HG03558 (cell line): ENCODE results near the gene CIAO3.
"Not testable (repeated sequence)": the region's sequence is repeated elsewhere in the genome, so short reads cannot be mapped to it uniquely, and the experiment has no call there.

Experiments
- ATAC-seq: cut with Tn5 transposase; IDR thresholded peaks from one replicate; pipeline ENCODE4 v1.9.1; 2021; ENCODE audit warnings: moderate number of reproducible peaks; ENCODE audit not compliant: unreplicated experiment; ENCODE audit errors: extremely low read depth

The CIAO3 gene

GRCh38 chr16:714558-715476 is 26.0 kb downstream of the CIAO3 start, which contains the start of gene METRN:
METRN (plus strand) TSS chr16:715118; CDS start chr16:715290, 172 bp downstream.
- ATAC-seq: no peak

DNA sequence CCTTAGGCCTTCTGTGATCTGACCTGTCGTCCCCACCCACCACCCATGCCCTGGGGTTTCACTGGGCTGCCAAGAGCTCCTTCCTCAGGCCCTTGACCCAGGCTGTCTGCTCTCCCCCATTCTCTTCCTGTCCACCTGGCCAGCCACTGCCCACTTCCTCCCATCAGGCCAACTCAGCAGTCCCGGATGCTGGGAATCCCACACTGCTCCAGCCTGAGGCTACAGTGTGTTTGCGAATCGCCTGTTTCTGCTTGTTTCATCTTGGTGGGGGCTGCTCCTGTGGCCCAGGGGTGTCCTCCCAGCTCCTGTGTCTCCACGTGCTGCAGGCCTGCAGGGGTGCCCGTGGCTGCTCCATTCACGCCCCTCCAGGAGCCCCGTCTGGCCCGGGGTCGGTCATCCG is 26.7 kb downstream of the CIAO3 start:
- no peak for ATAC-seq

DNA sequence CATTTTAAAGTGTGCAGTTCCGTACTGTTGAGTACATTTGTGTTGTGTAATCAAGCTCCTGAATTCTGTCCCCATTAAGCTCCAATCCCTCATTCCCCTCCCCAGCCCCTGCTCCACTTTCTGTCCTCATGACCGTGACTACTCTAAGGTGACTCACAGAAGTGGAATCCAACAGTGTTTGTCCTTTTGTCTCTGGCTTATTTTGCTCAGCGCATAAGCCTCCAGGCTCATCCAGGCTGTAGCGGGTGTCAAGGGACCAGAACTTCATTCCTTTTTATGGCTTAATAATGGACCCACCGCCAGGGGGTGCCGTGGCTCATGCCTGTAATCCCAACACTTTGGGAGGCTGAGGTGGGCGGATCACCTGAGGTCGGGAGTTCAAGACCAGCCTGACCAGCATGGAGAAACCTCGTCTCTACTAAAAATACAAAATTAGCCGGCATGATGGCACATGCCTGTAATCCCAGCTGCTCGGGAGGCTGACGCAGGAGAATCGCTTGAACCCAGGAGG is 28.0 kb downstream of the CIAO3 start:
- ATAC-seq: not testable (repeated sequence)

DNA sequence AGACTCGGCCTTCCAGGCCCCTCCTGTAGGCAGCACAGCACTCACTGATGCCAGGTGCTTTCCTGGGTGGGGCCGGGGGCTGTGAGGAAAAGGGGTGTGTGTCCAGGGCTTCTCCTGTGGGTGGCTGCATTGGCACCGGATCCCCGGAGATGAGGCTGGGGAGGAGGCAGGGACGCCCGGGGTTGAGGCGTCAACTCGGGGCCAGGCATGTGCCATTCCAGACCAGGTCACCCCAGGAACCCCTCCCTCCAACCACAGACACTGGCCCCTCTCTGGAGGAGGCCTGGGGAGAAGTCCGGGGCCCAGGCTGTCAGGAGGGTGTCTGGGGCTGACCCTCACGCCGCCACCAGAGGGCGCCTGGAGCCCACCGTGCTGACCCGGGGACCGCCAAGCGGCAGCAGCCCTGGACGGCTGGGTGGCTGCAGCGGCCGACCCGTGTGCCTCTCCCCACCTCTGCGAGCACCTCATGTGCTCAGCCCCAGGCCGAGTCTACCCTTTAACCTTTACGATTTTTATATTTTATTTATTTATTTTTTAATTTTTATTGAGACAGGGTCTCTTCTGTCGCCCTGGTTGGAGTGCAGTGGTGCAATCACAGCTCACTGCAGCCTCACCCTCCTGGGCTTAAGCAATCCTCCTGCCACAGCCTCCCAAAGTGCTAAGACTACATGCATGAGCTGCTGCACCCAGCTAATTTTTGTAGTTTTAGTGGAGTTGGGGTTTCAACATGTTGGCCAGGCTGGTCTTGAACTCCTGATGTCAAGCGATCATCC is 29.1 kb downstream of the CIAO3 start:
- ATAC-seq: no peak

DNA sequence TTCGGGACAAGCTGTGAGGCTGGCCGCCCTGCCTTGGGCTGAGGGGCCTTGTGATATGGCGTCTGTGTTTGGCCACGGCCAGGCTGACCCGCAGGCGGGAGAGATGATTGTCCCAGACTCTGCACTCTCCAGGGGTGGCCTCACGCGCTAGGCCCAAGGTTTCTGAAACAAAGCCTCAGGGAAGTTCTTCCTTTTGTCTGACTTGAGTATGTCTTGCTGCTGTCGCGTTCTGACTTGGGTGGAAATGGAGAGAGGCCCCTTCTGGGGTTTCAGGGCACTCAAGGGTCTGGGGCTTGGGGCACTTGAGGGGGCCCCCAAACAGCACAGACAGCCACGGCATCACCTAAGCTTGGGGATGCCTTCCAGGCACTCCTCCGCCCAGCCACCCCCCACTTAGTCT is 29.7 kb downstream of the CIAO3 start:
- ATAC-seq: no peak

GRCh38 chr16:710500-711075 is 30.2 kb downstream of the CIAO3 start:
- ATAC-seq: no peak

DNA sequence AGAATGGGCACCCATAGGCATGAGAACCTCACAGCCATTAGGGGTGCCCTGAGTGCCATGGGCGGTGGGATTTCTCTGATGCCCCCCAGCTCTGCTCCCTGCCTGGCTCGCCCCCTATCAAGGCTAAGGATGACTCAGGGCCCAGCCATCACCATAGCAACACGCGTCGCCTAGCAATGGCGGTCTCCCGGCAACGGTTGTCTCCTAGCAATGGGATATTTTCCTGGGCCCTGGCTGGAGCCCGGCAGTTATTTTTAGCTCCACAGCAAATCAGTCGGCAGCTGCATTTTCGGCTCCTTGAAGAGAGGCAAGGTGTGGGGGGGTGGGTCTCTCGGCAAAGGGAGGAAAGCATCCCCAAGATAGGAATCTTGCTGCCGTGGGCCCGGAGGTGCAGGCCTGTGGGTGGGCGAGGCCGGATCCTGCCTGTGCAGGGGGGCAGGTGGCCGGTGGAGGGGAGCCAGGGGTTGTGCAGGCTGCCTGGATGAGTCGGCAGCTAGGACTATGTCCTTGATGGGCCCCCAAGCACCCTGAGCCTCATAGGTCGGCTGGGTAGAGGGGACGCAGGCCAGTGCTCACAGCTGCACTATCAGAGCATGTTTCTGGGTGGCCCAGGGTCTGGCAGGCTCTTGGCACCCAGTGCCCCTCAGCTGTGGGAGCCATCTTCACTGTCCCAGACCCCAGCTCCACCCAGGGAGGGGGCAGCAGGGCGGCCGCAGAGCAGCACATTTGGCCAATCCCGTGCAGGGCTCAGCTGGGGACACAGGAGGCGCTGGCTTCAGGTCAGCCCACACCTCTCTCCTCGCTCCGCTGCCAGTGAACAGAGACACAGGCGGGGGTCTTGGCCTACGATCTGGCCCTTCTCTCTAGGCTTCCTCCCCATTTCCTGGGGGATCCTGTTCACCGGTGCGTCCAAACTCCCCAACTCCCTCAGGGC is 31.0 kb downstream of the CIAO3 start:
- no peak for ATAC-seq

DNA sequence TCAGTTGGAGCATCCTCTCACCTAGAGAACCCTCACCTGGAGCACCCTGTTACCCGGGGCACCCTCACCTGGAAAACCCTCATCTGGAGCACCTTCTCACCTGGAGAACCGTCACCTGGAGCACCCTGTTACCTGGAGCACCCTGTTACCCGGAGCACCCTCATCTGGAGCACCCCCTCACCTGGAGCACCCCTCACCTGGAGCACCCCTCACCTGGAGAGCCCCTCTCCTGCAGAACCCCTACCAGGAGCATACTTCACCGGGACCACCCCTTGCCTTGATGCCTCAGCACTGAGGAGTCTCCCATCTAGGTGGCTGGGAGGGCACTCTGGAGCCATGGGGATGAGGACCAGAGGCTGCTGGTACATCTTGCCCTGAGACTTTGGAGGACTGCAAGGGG is 31.8 kb downstream of the CIAO3 start:
- ATAC-seq: no peak

DNA sequence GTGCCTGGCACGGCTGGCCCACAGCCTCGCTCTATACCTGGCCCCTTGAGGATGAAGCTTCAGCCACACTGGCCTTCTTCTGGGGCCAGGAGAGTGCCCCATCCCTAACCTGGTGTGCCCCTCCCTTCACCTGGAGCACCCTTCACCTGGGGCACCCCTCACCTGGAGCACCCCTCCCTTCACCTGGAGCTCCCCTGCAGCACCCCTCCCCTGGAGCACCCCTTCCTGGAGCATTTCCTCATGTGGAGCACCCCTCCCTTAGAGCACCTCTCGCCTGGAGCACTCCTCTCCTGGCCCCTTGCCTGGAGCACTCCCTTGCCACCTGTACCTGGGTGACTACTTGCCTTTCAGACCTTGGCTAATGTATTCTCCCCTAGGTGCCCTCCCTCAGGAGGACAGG is 32.8 kb downstream of the CIAO3 start:
- ATAC-seq: no peak

DNA sequence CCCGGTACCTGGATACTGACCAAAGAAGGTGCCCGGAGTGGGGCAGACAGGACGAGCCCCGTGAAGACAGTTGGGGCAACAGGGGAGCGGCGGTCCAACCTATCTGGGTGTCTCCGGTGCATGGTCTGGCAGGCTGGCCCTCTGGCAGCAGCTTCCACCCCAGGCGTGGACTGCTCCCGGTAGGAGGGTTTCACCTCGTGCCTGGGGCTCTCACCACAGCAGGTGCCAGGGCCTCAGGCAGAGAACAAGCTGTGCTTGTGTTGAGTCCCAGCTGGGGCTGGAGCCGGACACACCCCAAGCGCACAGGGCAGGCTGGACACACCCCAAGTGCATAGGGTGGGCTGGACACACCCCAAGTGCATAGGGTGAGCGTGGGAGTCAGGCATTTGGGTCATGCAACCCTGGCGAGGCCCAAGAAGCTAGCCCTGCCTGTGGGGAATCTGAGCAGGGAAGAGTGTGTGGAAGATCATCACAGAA is 33.7 kb downstream of the CIAO3 start:
- ATAC-seq: no peak

DNA sequence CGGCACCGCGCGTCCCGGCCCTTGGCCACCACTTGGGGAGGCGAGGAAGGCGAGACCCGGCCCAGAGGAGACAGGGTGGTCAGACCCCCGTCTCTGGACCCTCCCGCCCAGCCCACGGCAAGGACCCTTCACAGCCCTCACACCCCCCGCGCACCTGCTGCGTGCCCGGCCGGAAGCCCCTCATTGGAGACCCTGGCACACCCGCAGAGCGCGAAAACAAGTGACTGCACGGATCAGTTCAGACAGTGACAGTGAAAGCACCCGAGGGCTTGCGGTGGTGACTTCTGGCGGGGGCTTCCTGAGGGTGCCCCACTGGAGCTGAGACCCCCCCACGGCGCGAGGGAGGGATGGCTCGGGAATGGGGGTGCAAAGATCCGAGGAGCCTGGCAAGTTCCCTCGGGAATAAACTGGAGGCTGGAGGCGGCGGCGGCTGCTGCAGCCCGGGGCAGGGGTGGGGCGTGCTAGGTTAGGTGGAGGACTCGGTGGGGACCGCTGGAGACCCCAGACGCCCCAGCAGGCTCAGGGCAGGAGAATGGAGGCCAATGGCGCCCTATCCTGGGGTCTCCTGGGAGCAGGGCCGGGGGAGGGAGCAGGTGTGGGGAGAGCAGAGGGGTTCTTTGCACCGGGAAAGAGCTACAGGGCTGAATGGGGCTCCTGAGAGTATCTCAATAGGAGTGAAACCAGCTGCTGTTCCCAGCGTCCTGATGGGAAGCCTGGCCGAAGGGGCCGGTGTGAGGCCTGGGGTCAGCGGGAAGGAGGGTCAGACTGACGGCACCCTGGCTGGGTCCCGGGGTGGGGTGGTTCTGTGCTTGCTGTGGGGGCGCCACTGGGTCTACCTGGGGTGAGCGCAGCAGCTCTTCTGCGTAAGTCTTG is 34.4 kb downstream of the CIAO3 start:
- no peak for ATAC-seq

- no peak for ATAC-seq
Observed at GRCh38 chr16:705431-706188, 35.2 kb downstream of the CIAO3 start, which contains the start of gene FBXL16. FBXL16 (minus strand) TSS chr16:705801; CDS start chr16:697405, 8,396 bp downstream.

DNA sequence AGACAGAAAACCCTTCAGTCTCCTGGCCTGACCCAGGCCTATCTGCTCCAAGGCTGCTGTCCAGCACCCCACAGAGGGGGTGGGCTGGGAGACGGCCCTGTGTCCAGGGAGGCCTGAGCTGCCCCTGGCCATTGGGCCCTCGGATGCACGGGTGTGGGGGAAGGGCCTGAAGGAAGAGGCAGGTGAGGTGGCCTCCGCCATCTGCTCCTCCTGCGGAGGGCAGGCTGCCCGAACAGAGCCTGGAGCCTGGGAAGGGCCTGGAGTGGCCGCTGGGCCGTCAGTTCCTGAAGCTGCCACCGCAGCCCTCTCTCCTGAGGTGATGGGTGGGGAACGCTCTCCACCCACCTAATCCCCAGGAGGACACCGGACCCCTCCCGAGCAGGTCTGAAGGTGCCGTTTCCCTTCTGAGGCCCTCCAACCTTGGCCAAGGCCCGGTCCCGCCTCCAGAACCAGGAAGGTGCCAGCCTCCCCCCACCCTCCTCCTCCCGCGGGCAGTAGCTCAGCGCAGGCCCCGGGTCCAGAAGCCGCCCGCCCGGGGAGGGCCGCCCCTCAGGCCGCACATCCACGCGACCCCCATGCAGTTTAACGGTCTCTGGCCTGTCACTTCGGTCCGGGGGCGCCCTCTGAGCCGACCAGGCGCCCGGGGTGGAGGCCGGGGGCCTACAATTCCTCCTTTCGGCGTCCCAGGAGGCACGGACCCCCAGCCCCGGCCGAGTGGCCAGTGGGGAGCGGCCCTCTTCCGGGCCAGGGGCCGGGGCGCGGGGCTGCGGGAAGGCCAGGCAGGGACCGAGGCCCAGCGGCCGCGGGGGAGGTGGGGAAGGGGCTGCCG is 36.0 kb downstream of the CIAO3 start:
- ATAC-seq: no peak

GRCh38 chr16:704047-704446 is 36.8 kb downstream of the CIAO3 start:
- no peak for ATAC-seq

- ATAC-seq: no peak
Observed at GRCh38 chr16:703406-703805, 37.4 kb downstream of the CIAO3 start.

DNA sequence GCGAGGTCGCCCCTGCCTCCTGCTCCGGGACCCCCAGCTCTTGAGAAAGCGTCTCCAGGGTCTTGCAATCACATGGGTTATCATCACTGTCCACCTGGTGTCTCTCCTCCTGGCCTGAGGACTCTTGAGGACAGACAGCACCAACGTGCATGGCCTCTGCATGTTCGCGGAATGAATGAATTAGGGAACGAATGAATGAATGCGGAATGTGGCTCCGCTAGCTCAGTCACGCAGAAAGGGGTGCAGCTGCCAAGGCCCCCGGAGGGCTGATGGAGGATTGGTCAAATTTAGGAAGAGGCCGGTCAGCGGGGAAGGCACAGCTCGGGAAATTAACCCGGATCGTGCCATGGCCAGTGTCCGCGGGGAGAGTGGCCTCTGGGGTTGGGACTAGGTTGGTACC is 38.5 kb downstream of the CIAO3 start:
- ATAC-seq: no peak
